PC-9 (cell line): ENCODE data around the gene CCDC88C. TPM values are rescaled to one million over a fixed set of nuclear protein-coding genes. Genes with fewer than 3 reads are reported as not detected.

ENCODE experiments used
- BruUV-seq: library from RNA; stranded (reverse); fragments of 400-500 nt; replicated peaks from 2 replicates; lab custom pipeline; 2021; lab: Mats Ljungman, UMichigan
- CTCF ChIA-PET: fragments of 300-600 bp; sonication (Branson Sonifier 250); formaldehyde crosslinking; loops from one replicate; lab custom pipeline; 2022; ENCODE audit warnings: antibody characterized with exemption; lab: Charles Lee
- POLR2A ChIA-PET: fragments of 300-600 bp; sonication (Branson Sonifier 250); formaldehyde crosslinking; loops from one replicate; lab custom pipeline; 2022; ENCODE audit warnings: antibody characterized with exemption; ENCODE audit not compliant: unreplicated experiment; lab: Charles Lee
- DNase-seq, 2 experiments: peaks; one replicate each; pipeline versions ENCODE4 v3.0.0 to v3.0.0-alpha.2; 2015 to 2022; ENCODE audit warnings: mixed read lengths in 1 of 2
- H2AFZ ChIP-seq: fragments of 200-600 bp; sonication (generic); 2 replicates; pipeline ENCODE4 v1.8.1; 2017; ENCODE audit warnings: antibody characterized with exemption
- H3F3A ChIP-seq: fragments of 200-600 bp; sonication (generic); 2 replicates; pipeline ENCODE4 v1.8.1; 2017; ENCODE audit warnings: antibody characterized with exemption, mild to moderate bottlenecking, low read depth; ENCODE audit not compliant: insufficient read depth
- H3K27ac ChIP-seq: fragments of 200-600 bp; sonication (generic); 2 replicates; pipeline ENCODE4 v1.6.1; 2016; ENCODE audit warnings: mixed run types
- H3K27me3 ChIP-seq: fragments of 200-600 bp; sonication (generic); 2 replicates; pipeline ENCODE4 v1.6.1; 2016; ENCODE audit warnings: low read depth, mixed run types; ENCODE audit not compliant: insufficient read depth
- H3K36me3 ChIP-seq: fragments of 200-600 bp; sonication (generic); 2 replicates; pipeline ENCODE4 v1.6.1; 2016; ENCODE audit warnings: low read depth, mixed run types
- H3K4me1 ChIP-seq: fragments of 200-600 bp; sonication (generic); replicated peaks from 2 replicates; pipeline ENCODE4 v1.6.1; 2016; ENCODE audit warnings: mixed run types; ENCODE audit not compliant: insufficient read depth
- H3K4me2 ChIP-seq: fragments of 200-600 bp; sonication (generic); 2 replicates; pipeline ENCODE4 v1.6.1; 2017; ENCODE audit warnings: mixed run types
- H3K4me3 ChIP-seq: fragments of 200-600 bp; sonication (generic); 2 replicates; pipeline ENCODE4 v1.6.1; 2016; ENCODE audit warnings: mixed run types
- H3K79me2 ChIP-seq: fragments of 200-600 bp; sonication (generic); 2 replicates; pipeline ENCODE4 v1.6.1; 2017; ENCODE audit warnings: low read depth, mixed run types
- H3K9me2 ChIP-seq: fragments of 200-600 bp; sonication (generic); 2 replicates; pipeline ENCODE4 v1.8.1; 2017; ENCODE audit warnings: mild to moderate bottlenecking; ENCODE audit not compliant: insufficient read depth
- H3K9me3 ChIP-seq: fragments of 200-600 bp; sonication (generic); 2 replicates; pipeline ENCODE4 v1.8.1; 2016; ENCODE audit warnings: low read depth; ENCODE audit not compliant: insufficient read depth
- H4K20me1 ChIP-seq: fragments of 200-600 bp; sonication (generic); 2 replicates; pipeline ENCODE4 v1.8.1; 2017; ENCODE audit not compliant: insufficient read depth
- CTCF ChIP-seq: fragments of 200-600 bp; sonication (generic); conservative IDR thresholded peaks from 2 replicates; pipeline ENCODE4 v1.6.1; 2017; ENCODE audit warnings: mixed run types, antibody characterized with exemption, mild to moderate bottlenecking, moderate library complexity
- EZH2 ChIP-seq: fragments of 200-600 bp; sonication (generic); IDR thresholded peaks from 2 replicates; pipeline ENCODE4 v1.8.0; 2017; ENCODE audit warnings: antibody characterized with exemption, low read depth
- intact Hi-C: fragments of 100-400 bp; cut with micrococcal nuclease; formaldehyde crosslinking; loops from one replicate; pipeline ENCODE4 v1.10.0; 2022; ENCODE audit not compliant: unreplicated experiment
- total RNA-seq: library from RNA; stranded (reverse); gene quantifications from 2 replicates; pipeline ENCODE4 v1.2.3, GENCODE V29; 2021

Gene CCDC88C
- total RNA-seq, 1 experiment from 2014 or later: 7.4 TPM

GRCh38 chr14:91396013-91396660 lies 21.5 kb downstream of the CCDC88C start:
- H3K4me3 ChIP-seq: no peak overlapping the region
- CTCF ChIA-PET: no interaction called here
- intact Hi-C loops: no loop called here

GRCh38 chr14:91395466-91395865 lies 22.2 kb downstream of the CCDC88C start:
- Histone ChIP-seq H3F3A (no peaks in the 10 kb centered on the region), H3K4me3 (no peak overlapping the region), H3K27me3 (no peaks in the 10 kb centered on the region), H2AFZ (no peak overlapping the region), H4K20me1 (no peaks in the 10 kb centered on the region), H3K27ac (no peak overlapping the region), H3K36me3 (no peaks in the 10 kb centered on the region), H3K9me3 (no peaks in the 10 kb centered on the region), H3K79me2 (no peaks in the 10 kb centered on the region), H3K4me2 (no peak overlapping the region), H3K9me2 (no peaks in the 10 kb centered on the region), H3K4me1 (no peaks in the 10 kb centered on the region)
- POLR2A ChIA-PET: no interaction called here
- no peak for TF ChIP-seq EZH2
- TF ChIP-seq CTCF: no peak
- no TSS peak for BruUV-seq
- DNase-seq: no peak
- intact Hi-C loops: no loop called here
- CTCF ChIA-PET: no interaction called here

More at GRCh38 chr14:91396013-91396660, 21.5 kb downstream of the CCDC88C start:
- no peaks in the 10 kb centered on the region for H3K9me3 ChIP-seq
- no peaks in the 10 kb centered on the region for H3F3A ChIP-seq
- H3K27me3 ChIP-seq: no peaks in the 10 kb centered on the region
- H3K79me2 ChIP-seq: no peaks in the 10 kb centered on the region
- DNase-seq: no peak
- TF ChIP-seq EZH2: no peak
- TF ChIP-seq CTCF: no peak
- no peaks in the 10 kb centered on the region for H3K36me3 ChIP-seq
- H3K9me2 ChIP-seq: no peaks in the 10 kb centered on the region
- 0 out of 2 replicates have a peak, but pooled peaks cover 3% of the 10 kb centered on the region for H3K4me1 ChIP-seq
- H3K27ac ChIP-seq: no peak overlapping the region
- H4K20me1 ChIP-seq: no peaks in the 10 kb centered on the region
- POLR2A ChIA-PET: no interaction called here
- no peak overlapping the region for H3K4me2 ChIP-seq
- H2AFZ ChIP-seq: no peak overlapping the region
- BruUV-seq: no TSS peak

GRCh38 chr14:91394105-91395081 lies 23.2 kb downstream of the CCDC88C start:
- ChIA-PET POLR2A (no interaction called here), CTCF (no interaction called here)

More at GRCh38 chr14:91394105-91395081, 23.2 kb downstream of the CCDC88C start:
- intact Hi-C loops: no loop called here
- Histone ChIP-seq H3K27ac (no peak overlapping the region), H3K27me3 (no peaks in the 10 kb centered on the region), H3K4me2 (no peak overlapping the region), H3F3A (no peaks in the 10 kb centered on the region), H4K20me1 (no peaks in the 10 kb centered on the region), H3K9me2 (no peaks in the 10 kb centered on the region), H3K4me1 (no peaks in the 10 kb centered on the region), H3K79me2 (no peaks in the 10 kb centered on the region), H3K36me3 (no peaks in the 10 kb centered on the region), H2AFZ (no peak overlapping the region), H3K4me3 (no peak overlapping the region), H3K9me3 (no peaks in the 10 kb centered on the region)
- BruUV-seq: no TSS peak
- DNase-seq: no peak
- TF ChIP-seq CTCF: no peak
- no peak for TF ChIP-seq EZH2
